GM04504 (cell line): Measurements from ENCODE around the gene MKNK2.

Experiments
- DNase-seq: peaks from one replicate; pipeline ENCODE4 v3.0.0-alpha.2; 2012; ENCODE audit warnings: low read depth

The MKNK2 gene

DNA sequence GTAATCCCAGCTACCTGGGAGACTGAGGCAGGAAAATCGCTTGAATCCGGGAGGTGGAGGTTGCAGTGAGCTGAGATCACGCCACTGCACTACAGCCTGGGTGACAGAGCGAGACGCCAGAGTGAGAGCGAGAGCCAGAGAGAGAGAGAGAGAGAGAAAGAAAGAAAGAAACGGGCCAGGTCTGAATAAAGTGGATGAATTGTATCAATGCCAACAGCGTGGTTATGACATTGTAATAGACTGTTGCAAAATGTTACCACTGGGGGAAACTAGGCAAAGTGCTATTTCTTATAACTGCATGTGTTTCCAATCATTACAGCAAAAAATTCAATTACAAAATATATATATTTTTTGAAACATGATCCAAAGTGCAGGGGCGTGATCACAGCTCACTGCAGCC is 23.7 kb downstream of the MKNK2 start:
- peak; percentile 75 for DNase-seq

GRCh38 chr19:2026770-2027169 is 24.3 kb downstream of the MKNK2 start:
- no peak for DNase-seq

DNA sequence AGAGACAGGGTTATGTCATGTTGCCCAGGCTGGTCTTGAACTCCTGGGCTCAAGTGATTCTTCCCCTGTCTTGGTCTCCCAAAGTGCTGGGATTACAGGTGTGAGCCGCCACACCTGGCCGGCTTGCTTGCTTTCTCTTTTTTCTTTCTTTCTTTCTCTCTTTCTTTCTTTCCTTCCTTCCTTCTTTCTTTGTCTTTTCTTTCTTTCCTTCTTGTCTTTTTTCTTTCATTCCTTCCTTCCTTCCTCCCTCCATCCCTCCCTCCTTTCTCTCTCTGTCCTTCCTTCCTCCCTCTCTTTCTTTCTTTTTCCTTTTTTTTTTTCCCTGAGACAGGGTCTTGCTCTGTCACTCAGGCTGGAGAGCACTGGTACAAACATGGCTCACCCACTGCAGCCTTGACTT is 28.8 kb downstream of the MKNK2 start:
- no peak for DNase-seq

DNA sequence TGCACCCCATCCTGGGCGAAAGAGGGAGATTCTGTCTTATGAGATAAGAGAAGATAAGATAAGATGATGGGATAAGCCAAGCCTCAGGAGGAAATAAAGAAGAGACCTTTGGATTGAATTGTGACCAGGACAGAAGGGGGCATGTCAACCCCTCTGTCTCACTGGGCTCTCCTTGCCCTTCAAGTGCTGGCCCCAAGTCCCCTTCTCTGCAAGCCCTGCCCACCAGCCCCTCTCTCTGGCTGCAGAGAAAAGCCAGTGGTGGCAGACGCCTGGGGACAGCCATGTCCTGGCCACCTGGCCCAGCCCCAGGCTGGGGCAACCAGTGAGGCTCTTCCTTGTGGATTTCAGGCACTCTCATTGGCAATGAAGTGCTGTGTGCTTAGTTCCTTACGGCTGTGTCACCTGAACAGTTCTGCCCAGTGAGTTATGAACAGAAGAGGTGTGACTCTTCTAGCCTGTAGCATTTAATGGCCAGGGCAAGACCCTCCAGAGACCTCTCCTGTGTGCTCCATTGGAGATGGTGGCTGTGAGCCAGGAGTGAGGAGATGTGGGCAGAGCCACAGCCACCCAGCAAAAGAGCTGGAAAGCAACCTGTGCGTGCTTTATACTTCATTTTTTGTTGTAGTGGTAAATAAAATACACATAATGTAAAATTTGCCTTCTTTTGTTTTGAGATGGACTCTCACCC is 29.4 kb downstream of the MKNK2 start:
- no peak for DNase-seq

- DNase-seq: no peak
Observed at GRCh38 chr19:2018752-2019151, 32.3 kb downstream of the MKNK2 start.

- peak; percentile 63 for DNase-seq
Observed at GRCh38 chr19:2016041-2016807, 34.8 kb downstream of the MKNK2 start.

- peak; percentile 60 for DNase-seq
Observed at GRCh38 chr19:2015608-2015950, 35.5 kb downstream of the MKNK2 start, which contains the start of gene BTBD2. BTBD2 (minus strand) TSS chr19:2015714; CDS start chr19:2015703, 11 bp downstream.

GRCh38 chr19:2014731-2015607 is 36.1 kb downstream of the MKNK2 start:
- no peak for DNase-seq

GRCh38 chr19:2014131-2014571 is 36.9 kb downstream of the MKNK2 start:
- DNase-seq: no peak

DNA sequence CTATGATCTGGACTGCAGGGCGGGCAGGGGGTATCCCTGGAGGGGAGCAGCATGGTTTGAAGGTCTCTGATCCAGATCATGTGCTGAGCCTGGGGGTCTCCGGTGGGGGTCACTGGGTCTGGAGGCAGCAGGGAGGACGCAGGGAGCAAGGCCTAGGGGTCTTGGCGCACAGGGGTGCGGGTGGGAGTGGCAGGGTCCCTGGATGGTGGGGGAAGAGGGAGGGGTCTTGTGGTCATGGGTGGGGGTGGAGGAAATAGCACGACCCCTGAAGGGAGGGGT is 37.4 kb downstream of the MKNK2 start:
- no peak for DNase-seq

DNA sequence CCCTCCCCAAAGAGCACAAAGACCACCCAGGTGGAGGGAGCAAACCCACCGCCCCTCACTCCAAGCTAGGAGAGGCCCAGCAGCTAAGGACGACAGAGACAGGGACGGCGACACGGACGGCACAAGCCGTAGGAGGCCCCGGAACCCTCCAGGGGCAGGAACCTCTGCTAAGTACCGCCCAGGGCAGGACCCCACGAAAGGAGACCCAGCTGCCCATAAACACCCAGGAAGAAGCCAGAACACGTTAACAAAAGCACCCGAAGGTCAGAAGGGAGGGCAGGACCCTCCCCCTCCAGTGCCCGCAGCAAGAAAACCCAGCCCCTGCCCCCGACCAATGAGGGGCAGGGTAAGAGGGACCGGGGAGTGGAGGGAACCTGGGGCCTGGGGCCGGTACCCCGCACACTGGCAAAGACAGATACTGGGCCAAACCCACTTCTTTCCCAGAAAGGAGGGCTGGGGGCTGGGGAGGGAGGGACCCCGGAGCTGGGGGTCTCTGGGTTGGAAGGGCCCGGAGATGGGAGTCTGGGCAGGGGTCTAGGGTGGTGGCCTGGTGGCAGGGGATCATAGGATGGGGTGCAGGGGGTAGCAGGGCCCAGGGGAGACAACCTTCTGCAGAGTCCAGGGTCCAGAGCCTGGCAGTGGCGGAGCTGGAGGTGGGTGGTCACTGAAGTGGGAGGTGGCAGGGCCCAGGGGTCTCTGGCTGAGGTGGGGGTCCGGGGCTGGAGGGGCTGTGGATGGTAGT is 37.9 kb downstream of the MKNK2 start:
- no peak for DNase-seq

DNA sequence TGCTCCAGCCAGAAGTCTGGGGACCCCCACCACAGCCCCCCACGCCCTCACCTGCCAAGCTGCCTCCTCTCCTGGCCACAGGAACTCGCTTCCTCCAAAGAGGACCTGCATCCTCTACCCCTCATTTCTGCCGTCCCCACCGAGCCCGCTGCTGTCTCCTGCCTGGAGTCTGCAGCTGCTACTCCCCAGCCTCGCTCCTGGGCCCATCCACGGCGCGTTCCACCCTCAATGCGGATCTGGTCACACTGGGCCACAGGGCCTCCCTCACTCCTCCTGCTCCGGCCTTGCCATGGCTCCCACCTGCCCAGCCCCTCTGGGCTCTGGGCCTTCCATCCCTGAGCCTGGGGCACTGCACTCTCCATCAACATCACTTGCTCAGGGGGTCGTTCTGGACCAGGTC is 39.9 kb downstream of the MKNK2 start:
- DNase-seq: no peak

DNA sequence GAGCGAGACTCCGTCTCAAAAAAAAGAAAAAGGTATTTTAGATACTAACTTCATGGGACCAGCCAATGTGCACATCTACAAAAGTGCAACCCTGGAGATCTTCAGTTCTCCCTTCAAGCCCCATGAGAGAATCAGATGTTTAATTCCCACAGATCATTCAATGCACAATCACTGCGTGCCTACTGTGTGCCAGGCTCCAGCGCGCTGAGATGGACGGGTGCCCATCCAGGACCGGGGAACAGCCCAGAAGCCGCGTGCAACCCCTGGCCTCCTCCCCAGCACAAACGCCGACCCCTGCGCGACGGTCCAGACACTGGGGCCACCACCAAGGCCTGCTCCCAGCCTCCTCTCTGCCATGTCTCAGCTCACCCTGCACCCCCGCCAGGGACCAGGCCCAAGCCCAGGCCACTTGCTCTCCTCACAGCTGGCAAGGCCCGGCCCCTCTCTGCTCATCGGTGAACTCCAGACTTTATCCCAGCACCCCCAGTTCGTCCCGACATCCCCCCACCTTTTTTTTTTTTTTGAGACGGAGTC is 40.8 kb downstream of the MKNK2 start:
- DNase-seq: no peak

- DNase-seq: no peak
Observed at GRCh38 chr19:2003874-2004273, 47.2 kb downstream of the MKNK2 start.

DNA sequence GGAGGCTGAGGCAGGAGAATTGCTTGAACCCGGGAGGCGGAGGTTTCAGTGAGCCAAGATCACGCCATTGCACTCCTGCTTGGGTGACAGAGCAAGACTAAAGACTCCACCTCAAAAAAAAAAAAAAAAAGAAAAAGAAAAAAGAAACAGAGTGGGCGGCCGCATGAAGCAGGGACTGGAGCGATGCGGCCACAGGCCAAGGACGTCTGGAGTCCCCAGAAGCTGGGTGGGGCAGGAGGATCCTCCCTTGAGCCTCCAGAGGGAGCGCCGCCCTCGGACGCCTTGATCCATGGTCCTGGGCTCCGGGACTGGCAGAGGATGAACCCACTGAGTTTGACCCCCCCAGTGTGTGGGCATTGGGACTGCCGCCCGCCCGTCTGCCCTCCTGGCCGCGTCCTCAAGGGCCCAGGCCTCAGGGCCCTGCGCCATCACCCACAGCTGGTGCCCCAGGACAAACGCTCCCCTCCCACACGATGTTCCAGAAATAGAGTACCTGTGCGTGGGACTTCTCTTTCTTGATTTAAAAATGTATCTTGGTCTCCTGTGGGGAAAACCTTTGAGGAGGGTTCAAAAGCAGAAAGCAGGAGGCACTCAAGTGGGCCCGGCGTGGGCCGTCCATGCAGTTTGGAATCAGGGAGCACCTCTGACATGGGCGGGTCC is 51.1 kb downstream of the MKNK2 start:
- DNase-seq: no peak

DNA sequence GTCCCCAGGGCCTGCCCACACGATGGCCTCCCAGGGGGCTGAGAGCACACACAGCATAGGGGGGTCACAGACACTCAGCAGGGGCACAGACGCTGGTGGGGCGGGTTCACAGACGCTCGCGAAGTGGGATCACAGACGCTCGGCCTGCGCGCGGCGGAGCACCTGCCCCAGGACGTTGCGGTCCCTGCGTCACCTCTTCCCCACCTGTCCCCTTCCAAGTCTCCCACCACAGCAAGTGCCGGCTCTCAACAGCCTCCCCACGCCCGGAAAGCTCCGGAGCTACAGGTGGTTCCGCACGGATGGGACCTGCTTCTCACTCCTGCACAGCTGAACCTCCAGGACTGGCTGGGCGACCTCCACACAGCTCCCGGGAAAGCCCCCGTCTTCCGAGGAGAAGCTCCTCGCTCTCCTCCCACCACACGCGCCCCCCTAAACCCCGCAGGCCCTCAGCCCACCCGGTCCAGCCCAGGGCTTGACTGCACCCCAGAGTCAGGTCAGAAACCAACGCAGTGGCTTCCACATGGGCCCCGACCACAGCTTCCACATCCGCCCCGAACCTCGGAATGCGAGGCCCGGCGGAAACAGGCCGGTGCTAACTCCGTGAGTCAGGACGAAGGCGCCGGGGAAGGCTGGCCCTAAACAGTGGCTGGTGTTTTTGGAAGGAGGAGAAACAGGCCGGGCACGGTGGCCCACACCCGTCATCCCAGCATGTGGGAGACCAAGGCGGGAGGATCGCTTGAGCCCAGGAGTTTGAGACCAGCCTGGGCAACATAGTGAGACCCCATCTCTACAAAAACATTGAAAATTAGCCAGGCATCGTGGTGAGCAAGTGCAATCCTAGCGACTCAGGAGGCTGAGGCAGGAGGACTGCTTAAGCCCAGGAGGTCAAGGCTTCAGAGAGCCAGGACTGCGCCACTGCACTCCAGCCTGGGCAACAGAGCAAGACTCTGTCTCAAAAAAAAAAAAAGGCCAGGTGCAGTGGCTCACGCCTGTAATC is 52.0 kb downstream of the MKNK2 start:
- no peak for DNase-seq

DNA sequence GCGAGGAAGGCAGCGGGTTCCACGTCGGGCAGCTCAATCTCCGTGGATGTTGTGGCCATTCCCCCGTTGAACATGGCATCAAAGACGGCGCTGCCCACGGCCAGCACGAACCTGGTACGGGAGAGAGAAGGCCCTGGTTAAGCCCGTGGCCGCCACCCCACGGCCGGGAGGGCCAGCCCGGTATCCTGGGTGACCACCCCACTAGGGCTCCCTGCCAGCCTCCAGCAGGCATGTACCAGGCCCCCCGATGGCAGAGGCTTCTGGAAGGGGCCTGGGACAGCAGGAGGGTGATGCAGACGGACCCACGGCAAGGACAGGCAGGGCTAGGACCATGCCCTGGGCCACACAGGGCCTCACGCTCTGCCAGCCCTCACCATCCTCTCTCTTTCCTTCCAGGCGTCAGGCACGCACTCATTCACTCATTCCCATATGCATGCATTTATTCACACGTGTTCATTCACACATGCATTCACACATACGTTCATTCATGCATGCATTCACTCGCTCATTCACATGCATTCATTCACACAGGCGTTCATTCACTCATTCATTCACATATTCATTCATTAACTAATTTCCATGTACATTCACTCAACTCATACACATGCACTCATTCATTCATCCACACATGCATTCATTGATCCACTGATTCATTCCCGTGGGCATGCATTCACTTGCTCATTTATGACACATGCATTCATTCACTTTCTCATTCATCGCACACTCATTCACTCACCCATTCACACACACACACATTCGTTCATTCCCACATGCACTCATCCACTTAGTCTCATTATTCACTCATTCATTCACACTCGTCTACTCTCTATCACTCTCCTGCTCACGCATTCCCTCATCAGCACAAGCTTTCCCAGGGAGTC is 53.5 kb downstream of the MKNK2 start:
- no peak for DNase-seq

- DNase-seq: no peak
Observed at GRCh38 chr19:1992759-1993260, 58.2 kb downstream of the MKNK2 start.
